Activated T-cell treated with anti-CD3 and anti-CD28 coated beads, Interleukin-2, amount 50 U/mL, for 24 hours (primary cell): ENCODE results near the gene SLBP.

Experiments used
- DNase-seq: peaks from one replicate; pipeline ENCODE4 v3.0.0-alpha.2; 2020
- H3K27ac Mint-ChIP-seq: 2 replicates; pipeline ENCODE4 v1.8.0; 2020; ENCODE audit warnings: mild to moderate bottlenecking, mixed read lengths
- H3K27me3 Mint-ChIP-seq: 2 replicates; pipeline ENCODE4 v1.8.0; 2020; ENCODE audit warnings: mixed read lengths
- H3K36me3 Mint-ChIP-seq: 2 replicates; pipeline ENCODE4 v1.8.0; 2020; ENCODE audit warnings: low read depth, mixed read lengths
- H3K4me1 Mint-ChIP-seq: 2 replicates; pipeline ENCODE4 v1.8.0; 2020; ENCODE audit warnings: low read depth, mixed read lengths
- H3K4me3 Mint-ChIP-seq: 2 replicates; pipeline ENCODE4 v1.8.0; 2020; ENCODE audit warnings: mild to moderate bottlenecking, moderate library complexity, mixed read lengths
- H3K9me3 Mint-ChIP-seq: 2 replicates; pipeline ENCODE4 v1.8.0; 2020; ENCODE audit warnings: mixed read lengths

SLBP gene

DNA sequence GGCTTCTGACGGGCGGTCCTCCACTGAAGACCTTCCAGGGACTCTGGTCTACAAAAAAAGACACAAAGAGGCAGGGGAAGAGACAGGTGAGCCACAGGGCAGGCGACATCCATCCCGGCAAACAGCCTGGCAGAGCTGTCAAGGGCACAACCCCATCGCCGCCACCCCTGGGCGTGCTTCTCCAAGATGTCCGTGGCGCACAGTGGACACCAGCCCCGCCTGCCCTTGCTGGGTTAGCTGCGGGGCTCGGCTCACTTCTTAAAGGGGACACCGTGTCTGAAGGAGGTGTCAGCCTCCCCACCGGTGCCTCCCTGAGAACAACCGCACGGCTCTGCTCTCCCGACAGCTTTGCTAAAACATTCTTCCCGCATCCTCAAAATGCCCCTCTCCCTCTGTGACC lies 56.4 kb downstream of the SLBP start:
- H3K36me3 Mint-ChIP-seq: peaks cover 3% of the 10 kb centered on the region
- no peaks in the 10 kb centered on the region for H3K4me1 Mint-ChIP-seq
- no peak overlapping the region for H3K27ac Mint-ChIP-seq
- no peaks in the 10 kb centered on the region for H3K27me3 Mint-ChIP-seq
- DNase-seq: no peak
- no peak overlapping the region for H3K4me3 Mint-ChIP-seq
- no peaks in the 10 kb centered on the region for H3K9me3 Mint-ChIP-seq

- H3K4me3 Mint-ChIP-seq: no peak overlapping the region
- peaks cover 3% of the 10 kb centered on the region for H3K36me3 Mint-ChIP-seq
- H3K27ac Mint-ChIP-seq: no peak overlapping the region
- no peaks in the 10 kb centered on the region for H3K27me3 Mint-ChIP-seq
- no peaks in the 10 kb centered on the region for H3K9me3 Mint-ChIP-seq
- no peaks in the 10 kb centered on the region for H3K4me1 Mint-ChIP-seq
- no peak for DNase-seq
Observed at GRCh38 chr4:1655081-1655480, 57.0 kb downstream of the SLBP start.

- DNase-seq: no peak
- Mint-ChIP-seq H3K36me3 (peaks cover 3% of the 10 kb centered on the region), H3K4me1 (no peaks in the 10 kb centered on the region), H3K9me3 (no peaks in the 10 kb centered on the region), H3K4me3 (no peak overlapping the region), H3K27me3 (no peaks in the 10 kb centered on the region), H3K27ac (no peak overlapping the region)
Observed at GRCh38 chr4:1654216-1654955, 57.7 kb downstream of the SLBP start.

DNA sequence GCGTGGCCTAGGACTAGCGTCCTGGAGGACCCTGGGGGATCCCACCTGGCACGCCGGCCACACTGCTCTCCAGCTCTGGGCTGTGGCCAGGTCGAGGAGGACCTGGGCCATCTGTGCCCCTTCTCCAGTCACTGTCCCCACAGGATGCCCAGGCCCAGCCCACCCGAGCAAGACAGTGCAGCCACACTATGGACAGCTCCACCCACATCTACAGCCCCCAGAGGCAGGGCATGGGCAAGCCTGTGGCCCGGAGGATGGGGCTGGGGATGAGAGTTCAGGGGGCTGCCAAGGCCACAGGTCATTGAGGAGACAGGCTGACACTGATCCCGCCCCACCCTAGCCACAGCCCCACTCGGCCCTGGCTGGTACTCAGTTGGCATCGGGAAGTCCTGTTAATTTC lies 58.3 kb downstream of the SLBP start:
- Mint-ChIP-seq H3K27ac (no peak overlapping the region), H3K27me3 (no peaks in the 10 kb centered on the region), H3K9me3 (no peaks in the 10 kb centered on the region), H3K36me3 (peaks cover 3% of the 10 kb centered on the region), H3K4me1 (no peaks in the 10 kb centered on the region), H3K4me3 (no peak overlapping the region)
- no peak for DNase-seq

GRCh38 chr4:1652088-1652487 lies 60.0 kb downstream of the SLBP start:
- Mint-ChIP-seq H3K36me3 (no peaks in the 10 kb centered on the region), H3K4me1 (peaks cover 3% of the 10 kb centered on the region), H3K27me3 (no peaks in the 10 kb centered on the region), H3K27ac (no peak overlapping the region), H3K4me3 (no peak overlapping the region), H3K9me3 (no peaks in the 10 kb centered on the region)
- DNase-seq: no peak

DNA sequence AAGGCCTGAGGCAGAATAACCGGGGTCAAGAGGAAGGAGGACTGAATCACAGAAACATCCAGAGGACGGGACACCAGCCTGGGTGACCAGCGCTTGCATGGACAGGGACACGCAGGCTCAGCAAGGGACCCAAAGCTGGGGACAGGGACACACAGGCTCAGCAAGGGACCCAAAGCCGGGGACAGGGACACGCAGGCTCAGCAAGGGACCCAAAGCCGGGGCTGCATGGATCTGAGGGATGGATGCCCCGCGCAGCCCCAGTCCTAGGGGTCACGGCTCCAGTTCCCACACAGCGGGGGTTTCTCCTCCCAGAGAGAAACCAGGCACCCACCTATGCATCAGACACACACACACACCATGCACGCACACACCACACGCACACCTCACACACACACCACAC lies 60.5 kb downstream of the SLBP start:
- Mint-ChIP-seq H3K4me3 (no peak overlapping the region), H3K36me3 (no peaks in the 10 kb centered on the region), H3K9me3 (no peaks in the 10 kb centered on the region), H3K27ac (no peak overlapping the region), H3K27me3 (no peaks in the 10 kb centered on the region), H3K4me1 (peaks cover 3% of the 10 kb centered on the region)
- DNase-seq: no peak

DNA sequence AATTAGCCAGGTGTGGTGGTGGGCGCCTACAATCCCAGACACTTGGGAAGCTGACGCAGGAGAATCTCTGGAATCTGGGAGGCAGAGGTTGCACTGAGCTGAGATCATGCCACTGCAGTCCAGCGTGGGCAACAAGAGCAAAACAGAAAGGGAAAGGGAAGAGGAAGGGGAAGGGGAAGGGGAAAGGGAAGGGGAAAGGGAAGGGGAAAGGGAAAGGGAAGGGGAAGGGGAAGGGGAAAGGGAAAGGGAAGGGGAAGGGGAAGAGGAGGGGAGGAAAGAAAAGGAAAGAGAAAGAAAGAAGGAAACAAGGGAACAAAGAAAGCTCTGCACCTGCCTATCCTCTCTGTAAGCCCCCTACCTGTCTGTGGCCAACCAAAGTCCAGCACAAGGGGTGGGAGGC lies 63.2 kb downstream of the SLBP start:
- Mint-ChIP-seq H3K4me3 (no peak overlapping the region), H3K4me1 (peaks cover 3% of the 10 kb centered on the region), H3K9me3 (no peaks in the 10 kb centered on the region), H3K27ac (no peak overlapping the region), H3K27me3 (no peaks in the 10 kb centered on the region), H3K36me3 (no peaks in the 10 kb centered on the region)
- no peak for DNase-seq

- no peak overlapping the region for H3K27ac Mint-ChIP-seq
Observed at GRCh38 chr4:1647432-1647831, 64.7 kb downstream of the SLBP start.

DNA sequence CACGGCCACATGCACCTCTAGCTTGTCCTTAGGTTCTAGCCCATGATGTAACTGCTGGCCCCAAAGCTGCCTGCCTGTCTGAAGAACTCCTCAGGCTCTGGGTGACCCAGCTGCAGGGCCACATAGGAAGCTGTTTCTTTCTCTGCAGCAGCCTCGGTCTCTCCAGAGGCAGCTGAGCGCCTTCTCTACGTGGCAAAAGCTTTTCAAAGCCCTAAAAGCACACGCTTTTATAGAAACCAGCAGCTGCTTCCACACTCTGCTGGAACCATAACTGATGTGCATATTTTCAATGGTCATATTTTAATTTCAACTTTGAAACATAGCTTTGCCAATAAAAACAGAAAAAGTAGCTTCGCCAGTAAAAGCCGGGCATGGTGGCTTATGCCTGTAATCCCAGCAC lies 65.4 kb downstream of the SLBP start:
- no peak overlapping the region for H3K27ac Mint-ChIP-seq
- no peak overlapping the region for H3K4me3 Mint-ChIP-seq
- peaks cover 3% of the 10 kb centered on the region for H3K4me1 Mint-ChIP-seq
- no peaks in the 10 kb centered on the region for H3K36me3 Mint-ChIP-seq
- H3K27me3 Mint-ChIP-seq: no peaks in the 10 kb centered on the region
- no peaks in the 10 kb centered on the region for H3K9me3 Mint-ChIP-seq
- DNase-seq: no peak

More at GRCh38 chr4:1647432-1647831, 64.7 kb downstream of the SLBP start:
- DNase-seq: no peak
- no peak overlapping the region for H3K4me3 Mint-ChIP-seq
- peaks cover 3% of the 10 kb centered on the region for H3K4me1 Mint-ChIP-seq
- no peaks in the 10 kb centered on the region for H3K27me3 Mint-ChIP-seq
- H3K9me3 Mint-ChIP-seq: no peaks in the 10 kb centered on the region
- H3K36me3 Mint-ChIP-seq: no peaks in the 10 kb centered on the region

DNA sequence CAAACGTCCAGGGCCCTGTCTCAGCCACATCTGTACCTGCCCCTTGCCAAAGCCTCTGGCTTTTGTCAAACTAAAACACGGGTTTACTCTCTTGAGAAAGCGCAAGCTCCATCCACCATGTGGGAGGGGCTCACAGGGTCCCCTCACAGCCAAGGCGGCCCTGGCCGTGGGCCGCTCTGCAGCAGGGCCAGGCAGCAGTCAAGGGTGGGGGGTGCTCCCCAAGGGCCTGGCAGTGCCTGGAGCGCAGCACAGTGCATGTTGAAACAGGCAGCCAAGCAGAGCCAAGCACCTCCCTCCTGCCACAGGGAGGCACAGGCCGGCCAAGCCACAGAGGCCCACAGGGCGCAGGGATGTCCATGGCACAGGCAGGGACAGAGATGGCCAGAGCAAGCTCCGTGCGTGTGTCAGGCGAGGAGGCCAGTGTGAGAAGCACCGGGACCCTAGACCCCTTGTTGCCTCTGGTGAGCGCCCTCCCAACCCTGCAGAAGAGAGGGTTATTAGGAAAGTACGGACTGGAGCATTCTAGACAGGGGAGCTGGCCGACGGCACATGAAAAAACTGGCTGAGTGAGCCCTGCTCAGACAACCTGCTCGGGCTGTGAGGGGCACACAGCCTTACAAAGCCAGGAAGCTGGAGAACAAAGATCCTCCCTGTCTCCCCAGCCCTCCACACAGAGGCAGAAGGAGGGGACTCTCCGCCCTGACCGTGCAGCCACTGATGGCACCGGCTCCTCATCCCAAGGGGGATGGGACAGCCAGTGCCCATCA lies 67.0 kb downstream of the SLBP start:
- Mint-ChIP-seq H3K9me3 (no peaks in the 10 kb centered on the region), H3K36me3 (no peaks in the 10 kb centered on the region), H3K4me3 (no peak overlapping the region), H3K27ac (no peak overlapping the region), H3K4me1 (peaks cover 3% of the 10 kb centered on the region), H3K27me3 (no peaks in the 10 kb centered on the region)
- DNase-seq: no peak

DNA sequence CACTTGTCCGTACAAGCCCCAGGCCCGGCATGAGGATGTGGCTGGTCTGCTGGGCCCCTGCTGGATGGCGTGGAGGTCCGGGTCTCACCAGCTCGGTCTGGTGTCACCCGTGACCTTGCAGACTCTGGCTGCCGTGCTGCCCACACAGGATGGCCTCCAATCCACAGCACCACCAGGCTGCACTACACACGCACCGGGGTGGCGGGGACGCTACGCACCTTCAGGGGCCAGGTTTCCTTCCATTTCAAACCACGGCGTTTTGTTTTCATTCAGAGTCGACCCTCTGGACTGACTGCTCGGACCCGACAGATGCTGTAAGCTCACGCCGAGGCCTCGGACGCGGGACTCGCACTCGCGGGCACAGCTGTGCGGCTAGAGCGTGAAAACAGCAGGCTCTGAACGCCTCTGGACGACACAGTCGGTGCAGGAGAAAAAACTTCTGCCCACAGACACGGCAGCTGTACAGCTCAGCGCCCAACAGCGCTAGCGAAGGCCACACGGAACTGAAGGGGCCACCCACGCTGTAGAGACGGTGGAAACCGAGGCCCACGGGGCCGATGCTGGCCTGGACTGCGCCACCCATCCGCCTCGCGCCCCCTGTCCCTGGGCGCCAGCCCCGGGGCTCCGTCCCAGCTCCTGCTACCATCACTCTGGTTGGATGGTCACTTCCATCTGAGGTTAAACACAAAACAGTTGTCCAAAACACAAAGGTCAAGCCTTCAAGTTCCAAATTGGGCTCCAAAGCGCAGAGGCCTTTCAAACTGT lies 68.0 kb downstream of the SLBP start:
- H3K27me3 Mint-ChIP-seq: no peaks in the 10 kb centered on the region
- no peaks in the 10 kb centered on the region for H3K9me3 Mint-ChIP-seq
- H3K4me3 Mint-ChIP-seq: no peak overlapping the region
- peaks cover 3% of the 10 kb centered on the region for H3K4me1 Mint-ChIP-seq
- H3K27ac Mint-ChIP-seq: no peak overlapping the region
- no peak for DNase-seq
- H3K36me3 Mint-ChIP-seq: no peaks in the 10 kb centered on the region
